GM19468 (cell line): ENCODE measurements around the gene INSYN2B.
A peak's percentile ranks its signal among the peaks of the same experiment; 100 is the strongest.
"Not testable (repeated sequence)": the region's sequence is repeated elsewhere in the genome, so short reads cannot be mapped to it uniquely, and the experiment has no call there.

Source experiments
- ATAC-seq: cut with Tn5 transposase; IDR thresholded peaks from one replicate; pipeline ENCODE4 v1.9.1; 2021; ENCODE audit warnings: mild to moderate bottlenecking, moderate library complexity, moderate number of reproducible peaks; ENCODE audit not compliant: unreplicated experiment; ENCODE audit errors: extremely low read depth

Gene INSYN2B

DNA sequence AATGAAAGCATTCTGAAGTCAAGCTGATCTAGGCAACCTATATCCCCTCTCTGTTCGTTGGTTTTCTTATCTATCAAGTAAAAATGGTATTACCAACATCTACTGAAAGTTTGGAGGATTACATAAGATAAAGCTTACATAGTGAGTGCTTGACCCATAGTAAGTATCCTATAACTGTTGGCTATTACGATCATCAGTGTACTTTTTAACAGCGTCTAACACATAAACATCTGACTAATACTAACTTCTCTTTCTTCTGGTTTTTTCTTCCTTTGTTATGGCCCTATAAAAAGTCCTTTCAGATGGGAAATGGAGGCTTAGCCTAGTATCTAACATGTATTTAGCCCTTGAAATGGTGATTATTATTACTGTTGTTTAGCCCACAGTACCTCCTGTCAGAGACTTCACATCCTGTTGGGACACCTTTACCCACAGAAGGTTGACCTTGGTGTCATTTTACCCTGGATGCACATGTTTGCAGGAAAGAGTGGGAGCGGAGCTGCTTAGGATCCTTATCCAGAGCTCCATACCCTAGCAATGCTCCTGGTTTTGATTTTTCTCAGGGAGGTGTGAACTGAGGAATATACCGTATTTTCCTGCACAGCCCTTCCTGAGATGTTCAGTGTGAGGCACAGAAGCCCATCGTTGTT lies 6.0 kb downstream of the INSYN2B start:
- ATAC-seq, result no peak

DNA sequence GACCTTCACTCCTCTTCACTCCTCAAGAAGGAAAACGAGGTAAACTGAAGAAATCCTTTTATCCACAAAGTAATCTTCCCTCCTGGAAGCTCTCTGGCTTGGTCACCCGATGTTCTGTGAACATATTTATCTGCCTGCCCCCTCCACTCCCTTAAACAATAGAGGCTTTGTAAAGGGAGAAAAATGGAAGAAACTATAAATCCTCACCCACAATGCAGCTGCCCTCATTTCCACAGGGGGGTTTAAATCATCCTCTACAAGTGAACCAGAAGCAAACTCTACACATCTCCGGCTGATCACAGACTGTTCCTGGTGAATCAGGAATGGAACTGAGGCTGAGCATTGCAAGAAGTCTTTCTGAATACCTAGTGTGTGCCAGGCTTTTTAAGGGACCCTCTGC lies 7.2 kb downstream of the INSYN2B start:
- no peak for ATAC-seq

DNA sequence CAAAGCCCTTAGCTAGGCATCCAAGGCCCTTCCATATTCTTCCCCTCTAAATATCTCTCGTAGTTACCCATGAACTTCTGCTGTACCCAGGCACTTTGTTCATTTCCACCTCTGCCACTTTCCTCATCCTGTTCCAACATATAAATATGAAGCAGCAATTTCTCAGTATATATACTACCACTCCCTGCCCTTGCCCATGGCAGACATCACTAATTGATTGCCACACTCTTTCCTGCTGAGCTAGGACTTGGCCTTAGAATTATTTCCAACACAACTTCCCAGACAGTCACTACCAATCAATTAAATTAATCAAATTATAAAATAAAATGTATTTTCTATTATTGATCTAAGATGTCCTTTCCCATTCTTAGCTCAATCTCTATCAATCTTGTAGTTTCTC lies 8.5 kb downstream of the INSYN2B start:
- ATAC-seq, result no peak

DNA sequence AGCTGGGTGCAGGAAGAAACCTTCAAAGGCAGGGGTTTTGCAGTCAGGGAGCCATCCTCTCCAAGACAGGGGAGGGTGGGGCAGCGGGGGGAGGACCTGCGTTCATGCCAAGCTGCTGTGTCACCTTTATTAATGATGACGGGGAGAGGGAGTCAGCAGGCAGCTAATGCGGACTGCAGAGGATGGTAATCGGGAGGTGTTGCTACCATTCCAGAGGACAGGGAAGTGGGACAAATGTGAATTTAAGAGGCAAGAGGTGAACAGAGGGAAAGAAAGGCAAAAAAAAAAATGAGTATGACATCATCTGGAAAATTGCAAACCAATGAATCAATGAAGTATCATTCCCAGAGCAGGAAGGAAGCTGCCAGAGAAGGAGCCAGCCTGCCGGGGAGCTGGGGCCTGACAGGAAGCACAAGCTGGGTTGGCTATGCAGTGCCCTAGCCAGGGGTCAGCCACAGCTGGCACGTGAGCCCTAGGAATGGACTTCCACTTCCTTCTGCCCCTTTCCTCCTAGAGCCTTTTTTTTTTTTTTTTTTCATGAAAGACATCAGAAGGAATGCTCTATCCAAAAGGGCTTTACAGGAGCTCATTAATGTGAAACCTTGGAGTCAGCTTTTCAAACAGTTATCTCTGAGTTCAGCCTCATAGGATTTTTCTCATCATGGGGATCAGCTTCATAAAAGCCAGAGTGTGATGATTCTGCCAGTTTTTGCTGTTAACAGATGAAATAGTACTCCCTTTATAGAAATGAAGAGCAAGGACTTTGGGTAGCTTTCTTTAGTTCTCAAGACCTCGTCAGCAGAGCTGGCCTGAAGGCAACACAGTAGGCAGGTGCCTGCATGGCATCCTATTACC lies 9.2 kb downstream of the INSYN2B start:
- no peak for ATAC-seq

DNA sequence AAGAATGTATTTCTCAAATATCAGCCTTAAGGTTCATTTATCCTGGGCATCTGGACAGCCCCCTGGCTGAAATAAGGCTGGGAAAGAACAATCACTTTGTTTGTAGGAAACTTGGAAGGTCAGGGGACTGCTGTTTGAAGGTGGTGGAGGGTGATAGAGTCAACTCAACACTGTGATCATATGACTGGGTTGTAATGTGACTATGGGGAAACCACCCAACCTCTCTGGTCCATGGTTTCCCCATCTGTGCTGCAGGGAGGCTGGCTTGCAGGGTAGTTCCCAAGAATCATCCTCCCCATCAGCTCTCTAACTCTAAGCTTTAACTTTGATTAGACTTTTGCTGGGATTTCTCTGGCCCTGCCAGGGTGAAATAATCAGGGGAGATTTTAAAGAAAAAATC lies 10.0 kb downstream of the INSYN2B start:
- peak; percentile 44 for ATAC-seq

DNA sequence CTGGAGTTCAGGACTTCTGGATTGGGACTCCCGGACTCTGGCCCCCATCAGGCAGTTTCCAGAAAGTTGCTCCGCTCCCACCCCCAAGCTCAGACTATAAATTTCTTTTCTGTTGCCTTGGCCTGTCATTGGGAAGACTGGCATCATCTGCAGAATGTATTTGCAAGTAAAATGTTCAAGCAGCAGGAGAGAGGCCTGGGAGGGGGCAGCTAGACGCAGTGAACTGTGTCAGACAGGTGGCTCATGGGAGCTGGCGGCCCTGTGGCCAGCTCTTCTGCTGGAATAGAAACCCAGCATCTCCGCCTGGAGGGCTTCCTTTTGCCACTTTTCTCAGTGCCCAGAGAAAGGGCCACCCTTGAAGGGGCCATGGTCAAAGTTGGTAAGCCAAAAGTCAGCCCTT lies 16.0 kb downstream of the INSYN2B start:
- no peak for ATAC-seq

DNA sequence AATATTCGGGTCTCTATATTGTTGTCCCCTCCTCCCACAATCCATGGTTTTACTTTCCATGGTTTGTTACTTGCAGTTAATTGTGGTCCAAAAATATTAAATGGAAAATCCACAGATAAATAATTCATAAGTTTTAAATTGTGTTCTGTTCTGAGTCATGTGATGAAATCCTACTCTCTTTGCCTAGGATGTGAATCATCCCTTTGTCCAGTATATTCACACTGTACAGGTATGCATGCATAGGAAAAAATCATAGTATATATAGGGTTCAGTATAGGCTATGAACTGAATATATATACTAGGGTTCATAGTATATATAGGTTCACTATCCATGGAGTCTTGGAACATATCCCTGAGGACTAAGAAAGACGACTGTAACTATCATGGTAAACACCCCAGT lies 19.6 kb downstream of the INSYN2B start:
- no peak for ATAC-seq

DNA sequence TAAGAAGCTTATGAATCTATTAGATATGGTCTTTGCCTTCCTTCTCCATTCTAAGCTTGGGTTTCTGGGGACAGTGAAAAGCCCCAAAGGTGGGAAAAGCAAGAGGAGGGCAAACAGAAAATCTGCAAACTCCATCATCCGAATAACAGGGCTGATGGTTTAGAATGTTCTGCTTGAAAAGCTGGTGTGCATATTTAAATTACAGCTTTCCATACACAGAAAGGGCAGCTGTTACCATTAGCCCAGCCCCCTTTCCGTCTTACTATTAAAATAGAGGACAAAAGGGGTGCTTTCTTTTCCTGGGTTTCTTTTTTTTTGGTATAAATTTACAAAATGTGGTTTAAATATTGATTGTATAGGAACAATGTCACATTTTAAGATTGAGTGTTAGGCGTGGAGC lies 22.0 kb downstream of the INSYN2B start:
- ATAC-seq, result no peak

DNA sequence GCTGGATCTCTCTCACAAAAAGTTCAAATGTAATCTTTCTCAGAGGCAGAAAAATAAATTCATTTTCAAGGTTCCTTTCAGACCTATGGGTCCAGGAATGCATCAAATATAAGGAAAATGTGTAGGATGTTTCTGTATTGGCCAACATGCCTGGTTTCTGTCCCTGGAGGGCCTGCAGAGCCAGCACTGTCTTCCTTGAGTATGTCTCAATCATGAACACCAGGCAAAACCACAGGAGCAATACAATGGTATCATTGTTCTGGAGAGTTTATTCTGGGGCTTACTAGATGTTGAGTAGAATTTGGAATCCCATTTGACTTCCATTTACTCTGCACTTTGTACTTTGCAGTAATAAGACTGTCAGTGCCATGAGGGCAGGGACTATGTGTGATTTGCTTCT lies 23.5 kb downstream of the INSYN2B start:
- ATAC-seq, result no peak

DNA sequence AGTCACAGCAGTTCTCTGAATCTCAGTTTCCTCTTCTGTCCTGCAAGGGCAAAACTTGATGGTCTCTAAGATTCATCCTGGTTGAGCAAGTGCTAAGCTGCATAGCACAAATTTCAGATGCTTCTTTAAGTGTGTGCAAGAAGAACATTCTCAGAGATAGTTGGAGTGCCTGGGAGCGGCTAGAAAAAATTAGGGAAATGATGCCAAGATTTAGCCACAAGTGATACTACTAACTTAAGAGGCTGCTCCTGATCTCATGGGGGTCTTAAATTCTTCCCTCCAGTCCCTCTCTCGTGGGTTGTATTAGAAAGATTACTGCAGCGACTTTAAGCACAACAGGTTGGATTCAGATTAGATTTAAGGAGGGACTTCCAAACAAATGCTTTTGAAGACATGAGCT lies 24.2 kb downstream of the INSYN2B start:
- ATAC-seq, result no peak

DNA sequence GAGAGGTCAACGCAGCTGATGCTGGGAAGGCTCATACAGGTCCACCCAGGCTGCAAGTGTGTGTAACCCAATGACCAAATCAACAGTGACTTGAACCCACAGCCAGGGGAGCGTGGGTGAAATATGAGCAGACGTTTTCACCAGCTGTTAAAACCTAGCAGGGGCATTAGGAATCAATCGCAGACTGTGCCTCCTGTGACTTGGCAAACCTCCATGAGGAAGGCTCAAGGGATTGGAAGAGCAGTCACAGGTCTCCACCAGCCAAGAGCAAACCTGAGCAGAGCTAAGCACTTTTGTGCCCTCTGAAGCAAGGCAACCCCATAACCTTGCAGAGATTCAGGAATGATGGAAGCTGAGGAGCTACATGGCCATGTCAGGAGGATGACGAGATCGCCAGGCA lies 25.5 kb downstream of the INSYN2B start:
- ATAC-seq, result no peak

DNA sequence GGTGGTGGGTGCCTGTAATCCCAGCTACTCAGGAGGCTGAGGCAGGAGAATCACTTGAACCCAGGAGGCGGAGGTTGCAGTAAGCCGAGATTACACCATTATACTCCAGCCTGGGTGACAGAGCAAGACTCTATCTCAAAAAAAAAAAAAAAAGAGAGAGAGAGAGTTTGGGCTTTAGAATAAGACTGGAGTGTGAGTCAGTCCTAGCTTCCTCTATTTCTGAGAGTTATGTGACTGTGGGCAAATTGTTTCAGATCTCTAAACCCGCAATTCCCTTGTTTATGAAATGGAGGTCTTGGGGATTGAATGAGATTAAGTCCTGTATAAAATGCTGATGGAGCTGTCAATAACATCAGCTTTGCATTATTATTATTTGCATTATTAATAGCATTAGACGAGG lies 27.1 kb downstream of the INSYN2B start:
- ATAC-seq, result not testable (repeated sequence)

DNA sequence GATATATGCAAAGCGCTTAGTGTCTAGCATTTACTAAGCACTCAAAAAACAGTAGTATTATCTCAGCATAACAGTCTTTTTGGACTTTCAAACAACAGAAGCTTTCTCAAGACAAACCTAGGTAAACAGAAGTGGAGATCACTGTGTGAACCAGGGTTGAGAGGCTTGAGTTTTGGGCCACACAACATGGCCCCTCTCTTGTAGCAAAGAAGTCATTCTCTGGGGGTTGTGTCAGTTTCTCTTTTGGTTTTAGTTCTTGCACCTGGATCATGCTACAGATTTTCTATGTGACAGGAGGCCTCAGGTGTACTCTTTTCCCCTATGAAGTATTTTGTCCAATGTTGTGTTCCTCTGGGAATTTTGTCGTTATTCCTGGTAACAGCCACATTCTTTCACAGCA lies 30.0 kb downstream of the INSYN2B start:
- no peak for ATAC-seq

DNA sequence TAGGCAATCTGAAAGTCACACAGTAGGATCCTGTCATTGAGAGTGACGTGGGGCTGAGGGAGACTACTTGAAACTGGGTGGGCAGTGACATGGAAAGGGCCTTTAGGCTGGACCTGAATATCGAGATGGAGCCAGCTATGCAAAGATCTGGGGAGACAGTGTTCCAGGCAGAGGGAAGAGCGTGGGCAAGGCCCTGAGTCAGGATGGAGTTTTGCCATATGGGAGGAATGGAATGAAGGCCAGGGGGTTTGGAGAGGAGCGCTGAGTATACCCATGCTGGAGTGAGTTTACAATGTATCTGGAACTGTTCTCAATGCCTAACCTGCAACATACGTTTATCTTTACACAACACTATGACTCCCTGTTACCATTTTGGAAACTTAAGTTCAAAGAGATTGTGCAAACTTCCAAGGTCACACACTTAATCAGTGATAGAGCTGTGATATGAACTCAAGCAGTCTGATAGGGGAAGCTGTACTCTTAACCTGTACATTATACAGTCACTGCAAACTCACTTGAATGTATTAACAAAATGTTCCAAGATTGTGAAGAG lies 33.5 kb downstream of the INSYN2B start:
- ATAC-seq, result no peak

DNA sequence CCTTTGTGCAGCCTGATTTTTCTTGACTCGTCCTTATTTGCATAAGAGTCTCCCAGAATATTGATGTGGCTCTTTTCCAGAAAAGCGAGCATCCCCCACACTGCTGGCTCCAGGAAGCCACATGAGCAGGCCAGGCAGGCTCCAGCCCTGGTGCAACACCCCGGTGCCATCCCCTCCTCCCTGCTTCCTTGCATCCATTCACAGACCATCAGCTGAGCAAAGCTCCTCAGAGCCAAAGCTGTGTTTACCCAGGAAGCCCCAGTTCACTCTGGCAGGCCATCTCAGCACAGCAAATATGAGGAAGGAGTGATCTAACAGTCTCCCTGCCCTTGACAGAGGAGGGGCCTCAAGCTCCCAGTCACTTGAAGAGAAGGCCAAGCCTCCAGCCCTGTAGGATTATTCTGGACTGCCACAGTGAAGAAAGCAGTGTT lies 34.4 kb downstream of the INSYN2B start:
- ATAC-seq, result no peak

DNA sequence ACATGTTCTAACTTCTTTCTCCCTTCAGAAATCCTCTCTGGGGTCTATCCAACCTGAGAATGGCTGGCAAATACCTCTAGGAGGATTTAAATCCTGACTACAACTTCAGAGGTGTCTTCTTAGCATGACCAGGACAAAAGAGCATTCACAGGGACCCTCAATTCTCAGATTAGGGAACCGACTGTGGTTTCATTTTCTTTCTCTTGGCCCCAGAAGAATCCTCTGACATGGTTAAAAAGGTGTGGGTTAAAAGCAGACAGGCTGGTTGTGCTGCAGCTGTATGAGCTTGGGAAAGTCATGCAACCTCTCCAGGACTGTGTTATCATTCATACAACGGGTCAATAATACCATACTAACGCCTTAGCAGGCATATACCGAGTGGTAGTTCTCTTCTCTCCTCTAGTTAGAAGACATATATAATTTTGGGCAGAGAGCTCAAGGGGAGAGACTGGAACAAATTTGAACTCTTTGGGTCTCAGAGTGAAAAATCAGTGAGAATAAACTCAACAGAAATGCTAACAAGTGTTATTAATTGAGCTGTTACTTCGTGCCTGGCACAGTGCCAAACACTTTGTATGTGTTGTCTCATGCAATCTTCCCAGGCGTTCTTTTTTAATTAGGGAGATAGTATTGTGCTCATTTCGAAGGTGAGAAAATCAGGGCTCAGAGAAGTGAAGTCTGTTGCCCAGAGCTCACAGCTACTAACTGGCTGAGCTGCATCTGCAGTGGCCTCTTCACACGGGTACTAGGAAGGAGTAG lies 35.2 kb downstream of the INSYN2B start:
- no peak for ATAC-seq

DNA sequence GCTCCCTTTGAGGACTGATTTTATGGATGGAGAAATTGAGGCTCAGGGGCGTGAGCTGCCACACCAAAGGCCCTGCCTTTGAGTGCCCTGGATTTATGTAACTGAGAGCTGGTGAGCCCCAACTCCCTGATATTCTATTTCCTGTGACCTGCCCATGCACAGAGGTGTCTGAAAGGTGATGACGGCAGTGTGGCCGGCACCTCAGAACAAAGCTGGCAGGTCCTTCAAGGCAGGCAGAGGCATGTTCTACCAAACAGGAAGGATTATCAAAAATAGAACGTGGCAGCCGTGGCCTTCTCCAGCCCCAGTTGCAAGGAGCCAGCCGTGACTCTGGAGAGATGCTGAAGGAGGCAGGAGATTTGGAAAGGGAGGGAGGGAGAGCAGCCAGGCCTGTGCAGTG lies 36.2 kb downstream of the INSYN2B start:
- no peak for ATAC-seq

DNA sequence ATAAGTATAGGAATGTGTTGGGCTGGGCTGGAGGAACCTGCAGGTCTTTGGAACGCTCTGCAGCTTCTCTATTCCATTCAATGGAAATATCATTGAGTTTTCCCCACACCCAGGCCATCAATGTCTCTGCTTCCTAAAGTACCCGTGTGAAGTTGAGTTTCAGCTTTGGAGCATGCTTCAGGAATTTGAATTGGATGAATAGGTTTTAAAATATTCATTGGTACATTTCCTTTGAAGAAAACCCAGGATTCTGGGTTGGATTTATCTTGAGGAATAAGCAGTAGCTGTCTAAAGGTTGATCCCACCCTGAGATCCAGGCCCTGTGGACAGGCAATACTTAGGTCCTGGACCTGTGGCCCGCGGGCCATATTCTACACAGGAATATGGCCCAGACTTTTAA lies 37.3 kb downstream of the INSYN2B start:
- no peak for ATAC-seq

DNA sequence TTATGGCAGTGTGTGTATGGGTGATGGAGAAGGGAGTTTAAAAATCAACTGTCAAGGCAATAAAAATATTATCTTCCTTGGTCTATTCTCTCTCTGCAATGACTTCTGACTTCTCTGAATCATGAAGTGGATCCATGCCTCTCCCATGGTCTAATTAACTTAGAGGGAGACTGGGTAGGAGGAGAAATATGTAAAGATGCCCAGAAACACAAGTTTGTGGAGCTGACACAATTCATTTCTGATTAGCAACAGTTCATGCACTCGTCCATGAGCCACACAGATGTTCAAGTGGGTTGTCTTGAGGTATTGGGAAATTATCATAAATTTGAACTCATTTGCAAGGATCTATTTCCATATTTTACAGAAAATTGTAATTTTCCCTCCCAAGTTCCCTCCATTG lies 38.1 kb downstream of the INSYN2B start:
- no peak for ATAC-seq

DNA sequence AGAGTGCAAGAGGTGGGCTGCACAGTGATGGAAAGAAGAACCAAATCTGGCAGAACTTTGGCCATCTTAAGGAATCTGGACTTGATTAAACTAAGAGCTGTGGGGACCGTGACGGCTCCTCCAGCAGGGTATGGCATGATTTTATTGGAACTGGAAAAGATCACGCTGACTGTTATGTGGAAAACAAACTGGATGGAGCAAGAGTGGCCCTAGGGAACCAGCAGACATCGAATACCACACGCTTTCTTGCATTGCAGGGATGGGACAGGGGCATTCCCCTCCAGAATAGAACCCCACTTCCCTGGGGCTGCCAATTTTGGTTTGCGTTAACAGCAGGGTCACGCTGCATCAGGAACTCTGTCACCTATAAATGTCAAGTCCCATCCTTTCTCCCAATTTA lies 38.8 kb downstream of the INSYN2B start:
- no peak for ATAC-seq

DNA sequence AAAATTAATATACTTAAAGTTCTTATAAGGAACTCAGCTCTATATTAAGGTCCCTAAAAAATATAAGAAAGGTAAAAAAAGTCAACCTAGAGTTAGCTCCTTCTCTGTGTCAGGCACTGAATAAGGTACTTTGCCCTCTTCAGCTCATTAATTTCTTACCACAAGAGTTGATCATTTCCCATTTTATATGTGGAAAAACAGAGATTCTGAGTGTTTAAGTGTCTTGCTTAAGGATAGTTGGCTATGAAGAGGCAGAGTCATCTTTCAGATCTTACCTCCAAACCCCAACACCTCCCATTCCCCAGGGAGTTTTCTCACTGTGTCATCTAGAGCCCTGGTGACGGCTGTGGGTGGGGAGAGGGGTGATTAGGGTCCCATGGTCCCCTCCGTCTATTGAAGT lies 40.6 kb downstream of the INSYN2B start:
- ATAC-seq, result no peak
